Measurements from ENCODE around the gene RGS5. TPM values are rescaled to one million over a fixed set of nuclear protein-coding genes. Genes with fewer than 3 reads are reported as not detected.

RGS5 gene
- total RNA-seq, 1 donor from 2014 or later = 80.9 TPM

- no peak for DNase-seq (ENCODE audit: low spot score)
Observed at GRCh38 chr1:163145435-163145834, 57.3 kb downstream of the RGS5 start.

GRCh38 chr1:163144418-163144817, 58.3 kb downstream of the RGS5 start:
- no peak for DNase-seq (ENCODE audit: low spot score)

GRCh38 chr1:163142152-163142551, 60.6 kb downstream of the RGS5 start:
- DNase-seq (ENCODE audit: low spot score) = no peak

- DNase-seq (ENCODE audit: low spot score) = no peak
Observed at GRCh38 chr1:163141556-163141955, 61.2 kb downstream of the RGS5 start.

GRCh38 chr1:163137556-163138265, 65.0 kb downstream of the RGS5 start:
- no peak for DNase-seq (ENCODE audit: low spot score)

GRCh38 chr1:163131981-163132380, 70.7 kb downstream of the RGS5 start:
- no peak for DNase-seq (ENCODE audit: low spot score)

- DNase-seq (ENCODE audit: low spot score) = no peak
Observed at GRCh38 chr1:163130225-163130856, 72.4 kb downstream of the RGS5 start.

GRCh38 chr1:163128282-163128681, 74.4 kb downstream of the RGS5 start:
- no peak for DNase-seq (ENCODE audit: low spot score)

- DNase-seq (ENCODE audit: low spot score) = no peak
Observed at GRCh38 chr1:163124812-163125211, 77.9 kb downstream of the RGS5 start.

GRCh38 chr1:163120372-163120771, 82.3 kb downstream of the RGS5 start:
- DNase-seq (ENCODE audit: low spot score) = no peak

- no peak for DNase-seq (ENCODE audit: low spot score)
Observed at GRCh38 chr1:163119707-163120106, 83.0 kb downstream of the RGS5 start.

GRCh38 chr1:163115887-163116286, 86.8 kb downstream of the RGS5 start:
- DNase-seq (ENCODE audit: low spot score) = no peak

- DNase-seq (ENCODE audit: low spot score) = no peak
Observed at GRCh38 chr1:163107655-163108054, 95.1 kb downstream of the RGS5 start.

GRCh38 chr1:163106364-163106987, 96.2 kb downstream of the RGS5 start:
- DNase-seq (ENCODE audit: low spot score) = no peak

- no peak for DNase-seq (ENCODE audit: low spot score)
Observed at GRCh38 chr1:163104385-163105099, 98.2 kb downstream of the RGS5 start.

- DNase-seq (ENCODE audit: low spot score) = no peak
Observed at GRCh38 chr1:163102590-163102989, 100.1 kb downstream of the RGS5 start.

GRCh38 chr1:163095213-163095612, 107.5 kb downstream of the RGS5 start:
- no peak for DNase-seq (ENCODE audit: low spot score)

GRCh38 chr1:163094589-163094988, 108.1 kb downstream of the RGS5 start:
- DNase-seq (ENCODE audit: low spot score) = no peak

GRCh38 chr1:163094182-163094581, 108.5 kb downstream of the RGS5 start:
- DNase-seq (ENCODE audit: low spot score) = no peak

- no peak for DNase-seq (ENCODE audit: low spot score)
Observed at GRCh38 chr1:163093579-163093978, 109.1 kb downstream of the RGS5 start.

GRCh38 chr1:163093169-163093568, 109.5 kb downstream of the RGS5 start:
- DNase-seq (ENCODE audit: low spot score) = no peak
